Stomach (tissue), 9 donors: Measurements from ENCODE around the gene ANKDD1B. TPM values are rescaled to one million over a fixed set of nuclear protein-coding genes. Genes with fewer than 3 reads are reported as not detected.

ENCODE experiments used
- DNase-seq, 2 donors: peaks; one replicate each; pipeline versions ENCODE4 v3.0.0 to v3.0.0-alpha.2; 2013 to 2019
- H3K27ac ChIP-seq, 5 donors: fragments of 200-600 bp in 4 of 5; sonication (generic) in 4 of 5; one replicate each; pipeline ENCODE4 v1.5.1; 2013 to 2019; ENCODE audit warnings: mild to moderate bottlenecking in 1 of 5, moderate library complexity in 1 of 5
- H3K27me3 ChIP-seq, 3 donors: fragments of 200-600 bp; sonication (generic); one replicate each; pipeline ENCODE4 v1.5.1; 2017 to 2019; ENCODE audit warnings: mixed run types in 1 of 3
- H3K36me3 ChIP-seq, 4 donors: fragments of 200-600 bp; sonication (generic); 1 replicate in 3 of 4; 2 replicates in 1 of 4; pipeline ENCODE4 v1.5.1; 2016 to 2019
- H3K4me1 ChIP-seq, 4 donors: fragments of 200-600 bp; sonication (generic); one replicate each; pipeline ENCODE4 v1.5.1; 2016 to 2019
- H3K4me3 ChIP-seq, 4 donors: fragments of 200-600 bp; sonication (generic) in 3 of 4; one replicate each; pipeline ENCODE4 v1.5.1; 2016 to 2019; ENCODE audit warnings: mild to moderate bottlenecking in 1 of 4
- H3K9me3 ChIP-seq, 4 donors: fragments of 200-600 bp; sonication (generic); one replicate each; pipeline ENCODE4 v1.5.1; 2016 to 2019
- EP300 ChIP-seq: sonication (generic); formaldehyde crosslinking; IDR thresholded peaks from one replicate; pipeline ENCODE4 v1.6.1; 2017; ENCODE audit warnings: antibody characterized with exemption
- POLR2A ChIP-seq, 4 donors: fragments of 450-650 bp; IDR thresholded peaks; one replicate each; pipeline ENCODE4 v1.6.1; 2016; ENCODE audit warnings: antibody characterized with exemption in 4 of 4, control low read depth in 2 of 4, mild to moderate bottlenecking in 1 of 4, moderate library complexity in 1 of 4
- POLR2AphosphoS5 ChIP-seq, 3 donors: sonication (generic); formaldehyde crosslinking; IDR thresholded peaks; one replicate each; pipeline ENCODE4 v1.6.1; 2016; ENCODE audit warnings: antibody characterized with exemption in 3 of 3
- WGBS, 5 donors: extraction: QIAGEN DNeasy Blood & Tissue Kit in 3 of 5; methylation state at CpG; one replicate each; pipeline versions ENCODE4 v1.1.5 to v1.1.7; 2013 to 2018; 5-methylcytosine and 5-hydroxymethylcytosine counted together
- intact Hi-C: fragments of 100-400 bp; cut with DNase I; formaldehyde crosslinking; loops from one replicate; pipeline ENCODE4 v1.15.1; 2023; ENCODE audit warnings: low total_unique reads
- polyA plus RNA-seq, 3 donors: library from polyadenylated mRNA; stranded (reverse); fragments of 200-250 nt; gene quantifications; one replicate each; pipeline ENCODE4 v1.2.3, GENCODE V29; 2013
- total RNA-seq, 5 donors: library from RNA; depleted of rRNA; stranded (reverse); fragments of >200 nt; gene quantifications; one replicate each; pipeline versions ENCODE4 v1.1.0 to v1.2.3, GENCODE V29; 2014 to 2016
- TF ChIP-seq, protein P1 (sequence below), 7 experiments: fragments of 450-650 bp in 4 of 7; fragments of 200-600 bp in 3 of 7; sonication (generic) in 3 of 7; IDR thresholded peaks; one replicate each; pipeline ENCODE4 v1.5.1; 2016 to 2019; ENCODE audit warnings: antibody characterized with exemption in 7 of 7, control low read depth in 2 of 7, mild to moderate bottlenecking in 1 of 7
- donor health status: healthy with polysubstance abuse.
- donor health status: Bipolar disorder and iron deficiency.
- donor health status: healthy.

The ANKDD1B gene
- total and polyA plus RNA-seq, 8 donors = 0.37 to 11.6 (median 3.6) TPM; not detected in 2

DNA sequence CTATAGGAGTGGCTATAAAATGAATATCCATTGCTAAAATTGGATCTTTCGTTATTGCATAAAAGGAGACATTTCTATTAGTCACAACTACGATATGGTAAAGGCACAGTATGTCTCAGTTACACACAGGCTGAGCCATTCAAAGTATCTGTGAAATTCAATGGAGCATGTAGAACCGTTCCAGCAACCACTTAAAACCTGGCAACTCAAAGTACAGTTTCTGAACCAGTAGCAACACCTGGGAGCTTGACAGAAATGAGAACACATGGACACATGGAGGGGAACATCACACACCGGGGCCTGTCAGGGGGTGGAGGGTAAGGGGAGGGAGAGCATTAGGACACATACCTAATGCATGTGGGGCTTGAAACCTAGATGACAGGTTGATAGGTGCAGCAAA, 90.6 kb downstream of the ANKDD1B start:
- H3K9me3 ChIP-seq = no peaks in the 10 kb centered on the region

DNA sequence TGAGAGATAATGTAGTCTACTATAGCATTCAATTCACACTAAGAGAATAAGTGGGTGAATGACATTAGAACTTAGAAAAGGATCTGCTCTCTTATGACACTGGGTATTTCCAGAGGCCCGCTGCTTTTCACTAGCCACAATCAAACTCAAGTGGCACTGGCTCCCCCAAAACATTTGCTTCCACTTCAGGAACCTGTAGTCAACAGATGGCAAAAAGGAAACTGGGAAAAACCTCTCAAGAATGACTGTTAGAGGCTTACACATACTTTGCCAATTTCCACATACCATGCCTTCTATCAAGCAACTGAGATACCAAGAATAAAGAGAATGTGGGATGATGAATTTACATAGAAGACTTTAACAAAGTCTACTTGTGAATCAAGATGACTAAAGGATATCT, 94.8 kb downstream of the ANKDD1B start:
- no peaks in the 10 kb centered on the region for H3K9me3 ChIP-seq
- H3K27ac ChIP-seq = no peak overlapping the region
- TF ChIP-seq POLR2AphosphoS5 (IDR thresholded peaks at IDR 0.05) (no peak), EP300 (no peak), POLR2A (IDR thresholded peaks at IDR 0.05) (no peak)
- TF ChIP-seq, protein P1, sequence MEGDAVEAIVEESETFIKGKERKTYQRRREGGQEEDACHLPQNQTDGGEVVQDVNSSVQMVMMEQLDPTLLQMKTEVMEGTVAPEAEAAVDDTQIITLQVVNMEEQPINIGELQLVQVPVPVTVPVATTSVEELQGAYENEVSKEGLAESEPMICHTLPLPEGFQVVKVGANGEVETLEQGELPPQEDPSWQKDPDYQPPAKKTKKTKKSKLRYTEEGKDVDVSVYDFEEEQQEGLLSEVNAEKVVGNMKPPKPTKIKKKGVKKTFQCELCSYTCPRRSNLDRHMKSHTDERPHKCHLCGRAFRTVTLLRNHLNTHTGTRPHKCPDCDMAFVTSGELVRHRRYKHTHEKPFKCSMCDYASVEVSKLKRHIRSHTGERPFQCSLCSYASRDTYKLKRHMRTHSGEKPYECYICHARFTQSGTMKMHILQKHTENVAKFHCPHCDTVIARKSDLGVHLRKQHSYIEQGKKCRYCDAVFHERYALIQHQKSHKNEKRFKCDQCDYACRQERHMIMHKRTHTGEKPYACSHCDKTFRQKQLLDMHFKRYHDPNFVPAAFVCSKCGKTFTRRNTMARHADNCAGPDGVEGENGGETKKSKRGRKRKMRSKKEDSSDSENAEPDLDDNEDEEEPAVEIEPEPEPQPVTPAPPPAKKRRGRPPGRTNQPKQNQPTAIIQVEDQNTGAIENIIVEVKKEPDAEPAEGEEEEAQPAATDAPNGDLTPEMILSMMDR (IDR thresholded peaks at IDR 0.05) = no peak
- H3K4me3 ChIP-seq = no peak overlapping the region
- H3K27me3 ChIP-seq = no peaks in the 10 kb centered on the region
- peaks cover 27 to 69% (median 54%) of the 10 kb centered on the region in 4 donors for H3K36me3 ChIP-seq
- DNase-seq = no peak
- no peaks in the 10 kb centered on the region for H3K4me1 ChIP-seq
- 90 to 96% (median 93%) methylated on average over 1 of the region's 1 CpG for WGBS, 5 donors
- intact Hi-C loops = no loop called here

More for the DNA sequence above, 90.6 kb downstream of the ANKDD1B start:
- no peak for DNase-seq
- intact Hi-C loops = no loop called here
- Histone ChIP-seq H3K4me3 (no peak overlapping the region), H3K4me1 (no peaks in the 10 kb centered on the region), H3K36me3 (peaks cover 20 to 48% (median 42%) of the 10 kb centered on the region in 4 donors), H3K27ac (no peak overlapping the region), H3K27me3 (no peaks in the 10 kb centered on the region)
- WGBS, 5 donors = 94 to 99% (median 98%) methylated on average over 4 of the region's 4 CpGs
- TF ChIP-seq POLR2A (IDR thresholded peaks at IDR 0.05) = no peak

DNA sequence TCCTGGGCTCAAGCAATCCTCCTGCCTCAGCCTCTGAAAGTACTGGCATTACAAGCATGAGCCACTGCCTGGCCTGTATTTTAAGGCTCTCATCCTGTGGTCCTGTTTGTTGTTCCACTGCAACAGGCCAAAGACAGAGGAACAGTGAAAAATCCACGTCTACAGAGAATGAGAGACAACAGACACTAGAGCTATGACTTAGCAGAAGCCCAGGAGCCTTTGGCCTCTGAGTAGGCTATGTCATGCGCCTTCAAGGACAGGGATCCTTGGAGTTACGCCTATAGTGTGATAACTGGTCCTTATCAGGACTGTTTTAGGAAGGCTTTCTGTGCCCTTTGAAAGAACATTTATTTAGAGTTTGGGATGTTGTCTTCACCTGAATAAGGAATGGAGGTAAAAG, 95.5 kb downstream of the ANKDD1B start:
- intact Hi-C loops = no loop called here
- DNase-seq = no peak
- Histone ChIP-seq H3K27ac (no peak overlapping the region), H3K36me3 (peaks cover 26 to 65% (median 50%) of the 10 kb centered on the region in 4 donors), H3K27me3 (no peaks in the 10 kb centered on the region), H3K9me3 (no peaks in the 10 kb centered on the region), H3K4me3 (no peak overlapping the region), H3K4me1 (no peaks in the 10 kb centered on the region)
- WGBS, 5 donors = 74 to 89% (median 82%) methylated on average over 3 of the region's 3 CpGs
- TF ChIP-seq, protein P1 (IDR thresholded peaks at IDR 0.05) = no peak
- no peak for TF ChIP-seq POLR2AphosphoS5 (IDR thresholded peaks at IDR 0.05)
- no peak for TF ChIP-seq EP300
- no peak for TF ChIP-seq POLR2A (IDR thresholded peaks at IDR 0.05)

DNA sequence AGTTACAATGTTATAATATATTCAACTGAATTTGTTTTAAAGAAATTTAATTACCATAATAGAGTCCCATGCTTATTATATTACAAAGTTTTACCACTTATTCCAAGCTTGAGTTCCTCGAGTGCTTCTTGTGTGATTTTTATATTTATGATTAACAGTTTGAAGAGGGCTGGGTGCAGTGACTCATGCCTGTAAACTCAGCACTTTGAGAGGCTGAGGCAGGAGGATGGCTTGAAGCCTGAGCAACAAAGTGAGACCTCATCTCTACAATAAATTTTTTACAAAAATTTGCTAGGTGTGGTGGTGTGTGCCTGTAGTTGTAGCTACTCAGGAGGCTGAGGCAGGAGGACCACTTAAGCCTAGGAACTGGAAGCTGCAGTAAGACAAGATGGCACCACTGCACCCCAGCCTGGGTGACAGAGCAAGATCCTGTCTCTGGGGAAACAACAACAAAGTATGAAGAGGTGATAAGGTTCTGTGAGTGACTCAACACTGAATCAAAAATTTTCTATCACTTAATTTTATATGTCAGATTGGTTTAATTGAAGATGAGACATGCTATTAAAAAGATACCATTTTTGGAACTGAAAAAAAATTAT, 96.8 kb downstream of the ANKDD1B start:
- Histone ChIP-seq H3K4me1 (peaks cover 0 to 3% (median 0%) of the 10 kb centered on the region in 4 donors), H3K27me3 (no peaks in the 10 kb centered on the region), H3K36me3 (peaks cover 14 to 53% (median 39%) of the 10 kb centered on the region in 4 donors), H3K9me3 (no peaks in the 10 kb centered on the region), H3K4me3 (no peak overlapping the region), H3K27ac (no peak overlapping the region)
- no peak for DNase-seq
- 70 to 76% (median 73%) methylated on average over 1 of the region's 1 CpG for WGBS, 5 donors
- TF ChIP-seq, protein P1 (IDR thresholded peaks at IDR 0.05) = no peak
- TF ChIP-seq POLR2A (IDR thresholded peaks at IDR 0.05) = no peak
- intact Hi-C loops = no loop called here

DNA sequence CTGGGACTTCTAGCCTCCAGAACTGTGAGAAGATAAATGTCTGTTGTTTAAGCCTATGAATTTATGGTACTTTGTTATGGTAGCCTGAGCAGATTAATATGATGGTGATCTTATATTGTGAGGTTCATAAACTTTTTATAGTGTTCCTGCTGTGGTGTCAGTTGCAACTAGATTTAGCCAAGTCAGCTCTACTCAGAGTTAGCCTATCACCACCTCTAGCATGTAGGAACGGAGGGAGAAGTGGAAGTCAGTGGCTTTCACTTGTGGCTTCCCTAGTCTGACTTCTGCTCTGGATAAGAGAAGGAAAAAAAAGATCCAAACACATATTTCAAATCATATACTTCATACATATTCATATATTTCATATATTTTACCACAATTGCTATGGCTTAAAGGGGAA, 99.4 kb downstream of the ANKDD1B start:
- WGBS, 5 donors = 77 to 90% (median 86%) methylated on average over 1 of the region's 1 CpG
- intact Hi-C loops = no loop called here
- DNase-seq = no peak
- peaks cover 7 to 31% (median 14%) of the 10 kb centered on the region in 4 donors for H3K36me3 ChIP-seq
- no peaks in the 10 kb centered on the region for H3K9me3 ChIP-seq
- H3K27ac ChIP-seq = no peak overlapping the region
- no peak for TF ChIP-seq POLR2A (IDR thresholded peaks at IDR 0.05)
- TF ChIP-seq EP300 = no peak
- no peak for TF ChIP-seq POLR2AphosphoS5 (IDR thresholded peaks at IDR 0.05)
- TF ChIP-seq, protein P1 (IDR thresholded peaks at IDR 0.05) = no peak
- H3K27me3 ChIP-seq = no peaks in the 10 kb centered on the region
- peaks cover under 1 to 8% (median 2%) of the 10 kb centered on the region in 4 donors for H3K4me1 ChIP-seq
- H3K4me3 ChIP-seq = no peak overlapping the region
